ENCODE results near the gene KLHL18. TPM values are rescaled to one million over a fixed set of nuclear protein-coding genes. Genes with fewer than 3 reads are reported as not detected.
A peak's percentile ranks its signal among the peaks of the same experiment; 100 is the strongest.
"Not testable (repeated sequence)": the region's sequence is repeated elsewhere in the genome, so short reads cannot be mapped to it uniquely, and the experiment has no call there.

Gene KLHL18
- total and polyA plus RNA-seq, 2 experiments from 2014 or later, result 14.8 to 20.0 TPM

DNA sequence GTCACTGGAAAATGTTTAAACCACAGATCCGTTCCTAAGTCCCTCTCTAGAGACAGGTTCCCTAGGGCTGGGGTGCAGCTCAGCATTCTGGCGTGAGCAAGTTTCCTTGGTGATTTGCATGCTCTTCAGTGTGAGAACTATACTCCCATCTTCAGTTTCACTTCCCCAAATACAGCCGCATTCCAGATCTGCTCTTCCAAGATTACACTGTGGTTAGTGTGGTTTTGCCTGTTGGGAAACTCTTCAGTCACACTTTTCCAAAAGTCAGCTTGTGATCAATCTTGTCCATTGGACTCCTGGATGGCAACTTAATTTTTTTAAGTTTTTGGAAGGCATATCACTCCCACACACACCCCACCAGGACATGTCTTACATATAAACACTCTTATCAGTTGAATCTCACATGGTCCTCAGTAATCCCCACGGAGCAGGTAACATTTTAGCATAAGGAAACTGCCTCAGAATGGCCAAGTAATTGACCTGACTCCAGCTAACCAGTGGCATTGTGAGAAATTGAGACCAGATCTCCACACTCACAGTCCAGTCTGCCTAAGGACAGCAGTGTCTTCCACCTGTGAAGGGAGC lies 64.6 kb downstream of the KLHL18 start:
- no peaks in the 10 kb centered on the region for H3K27me3 ChIP-seq
- peak in 1 of 2 donors; percentile 82 for DNase-seq (ENCODE audit: low read depth in 1 of 2, low spot score in 1 of 2)
- H3K9me3 ChIP-seq (ENCODE audit: low read depth), result no peaks in the 10 kb centered on the region
- TF ChIP-seq, protein P1, sequence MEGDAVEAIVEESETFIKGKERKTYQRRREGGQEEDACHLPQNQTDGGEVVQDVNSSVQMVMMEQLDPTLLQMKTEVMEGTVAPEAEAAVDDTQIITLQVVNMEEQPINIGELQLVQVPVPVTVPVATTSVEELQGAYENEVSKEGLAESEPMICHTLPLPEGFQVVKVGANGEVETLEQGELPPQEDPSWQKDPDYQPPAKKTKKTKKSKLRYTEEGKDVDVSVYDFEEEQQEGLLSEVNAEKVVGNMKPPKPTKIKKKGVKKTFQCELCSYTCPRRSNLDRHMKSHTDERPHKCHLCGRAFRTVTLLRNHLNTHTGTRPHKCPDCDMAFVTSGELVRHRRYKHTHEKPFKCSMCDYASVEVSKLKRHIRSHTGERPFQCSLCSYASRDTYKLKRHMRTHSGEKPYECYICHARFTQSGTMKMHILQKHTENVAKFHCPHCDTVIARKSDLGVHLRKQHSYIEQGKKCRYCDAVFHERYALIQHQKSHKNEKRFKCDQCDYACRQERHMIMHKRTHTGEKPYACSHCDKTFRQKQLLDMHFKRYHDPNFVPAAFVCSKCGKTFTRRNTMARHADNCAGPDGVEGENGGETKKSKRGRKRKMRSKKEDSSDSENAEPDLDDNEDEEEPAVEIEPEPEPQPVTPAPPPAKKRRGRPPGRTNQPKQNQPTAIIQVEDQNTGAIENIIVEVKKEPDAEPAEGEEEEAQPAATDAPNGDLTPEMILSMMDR (IDR thresholded peaks at IDR 0.05; ENCODE audit: low read depth, low read length), result no peak
- H3K4me1 ChIP-seq (ENCODE audit: low read depth), result no peaks in the 10 kb centered on the region
- H3K4me3 ChIP-seq, result no peak overlapping the region
- no peak overlapping the region for H3K27ac ChIP-seq
- H3K36me3 ChIP-seq, result no peaks in the 10 kb centered on the region

- no peak for DNase-seq (ENCODE audit: low read depth in 1 of 2, low spot score in 1 of 2)
- TF ChIP-seq, protein P1 (IDR thresholded peaks at IDR 0.05; ENCODE audit: low read depth, low read length), result no peak
- H3K4me1 ChIP-seq (ENCODE audit: low read depth), result no peaks in the 10 kb centered on the region
- no peak overlapping the region for H3K27ac ChIP-seq
- no peaks in the 10 kb centered on the region for H3K9me3 ChIP-seq (ENCODE audit: low read depth)
- no peaks in the 10 kb centered on the region for H3K27me3 ChIP-seq
- H3K36me3 ChIP-seq, result no peaks in the 10 kb centered on the region
- no peak overlapping the region for H3K4me3 ChIP-seq
These were observed 65.8 kb downstream of the KLHL18 start for GRCh38 chr3:47348411-47349154.

DNA sequence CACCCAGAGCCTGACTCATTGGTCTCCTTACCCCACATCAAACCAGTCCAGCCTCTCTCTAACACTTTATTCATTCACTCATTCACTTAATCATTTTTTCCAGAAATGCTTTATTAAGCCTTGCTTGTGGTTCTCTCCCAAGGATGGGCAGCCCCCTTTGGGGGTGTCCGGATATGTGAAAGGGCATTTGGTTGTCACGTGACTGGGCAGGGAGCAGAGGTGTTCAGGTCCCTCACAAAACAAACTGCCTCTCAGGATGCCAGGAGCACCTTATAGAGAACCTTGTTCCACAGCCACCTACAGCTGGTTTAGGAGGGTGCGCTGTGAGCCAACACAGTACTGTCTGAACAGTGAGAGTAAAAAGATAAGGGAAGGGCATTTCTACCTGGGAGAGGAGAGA lies 72.3 kb downstream of the KLHL18 start:
- DNase-seq (ENCODE audit: low read depth in 1 of 2, low spot score in 1 of 2), result no peak
- H3K36me3 ChIP-seq, result no peaks in the 10 kb centered on the region
- no peak overlapping the region for H3K27ac ChIP-seq
- H3K4me1 ChIP-seq (ENCODE audit: low read depth), result no peaks in the 10 kb centered on the region
- H3K9me3 ChIP-seq (ENCODE audit: low read depth), result no peaks in the 10 kb centered on the region
- TF ChIP-seq, protein P1 (IDR thresholded peaks at IDR 0.05; ENCODE audit: low read depth, low read length), result no peak
- H3K27me3 ChIP-seq, result no peaks in the 10 kb centered on the region
- H3K4me3 ChIP-seq, result no peak overlapping the region

- Histone ChIP-seq H3K27ac (no peak overlapping the region), H3K9me3 (ENCODE audit: low read depth) (no peaks in the 10 kb centered on the region), H3K27me3 (no peaks in the 10 kb centered on the region), H3K4me3 (no peak overlapping the region), H3K36me3 (no peaks in the 10 kb centered on the region), H3K4me1 (ENCODE audit: low read depth) (no peaks in the 10 kb centered on the region)
- TF ChIP-seq, protein P1 (IDR thresholded peaks at IDR 0.05; ENCODE audit: low read depth, low read length), result no peak
- no peak for DNase-seq (ENCODE audit: low read depth in 1 of 2, low spot score in 1 of 2)
These were observed 73.5 kb downstream of the KLHL18 start for GRCh38 chr3:47356201-47356600.

DNA sequence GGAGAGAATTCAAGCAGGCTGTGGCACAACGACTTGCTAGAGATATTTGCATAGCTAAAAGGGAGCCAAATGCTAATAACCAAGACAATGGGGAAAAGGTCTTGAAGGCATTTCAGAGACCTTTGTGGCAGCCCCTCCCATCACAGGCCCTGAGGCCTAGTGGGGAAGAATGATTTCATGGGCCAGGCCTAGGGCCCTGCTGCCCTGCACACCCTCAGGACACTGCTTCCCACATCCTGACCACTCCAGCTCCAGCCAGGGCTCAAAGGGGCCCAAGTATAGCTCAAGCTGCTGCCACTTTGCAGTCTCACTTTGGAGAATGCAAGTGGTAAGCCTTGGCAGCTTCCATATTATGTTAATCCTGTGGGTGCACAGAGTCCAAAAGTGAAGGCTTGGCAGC lies 76.6 kb downstream of the KLHL18 start:
- no peak overlapping the region for H3K4me3 ChIP-seq
- no peak overlapping the region for H3K27ac ChIP-seq
- no peaks in the 10 kb centered on the region for H3K27me3 ChIP-seq
- no peaks in the 10 kb centered on the region for H3K9me3 ChIP-seq (ENCODE audit: low read depth)
- no peak for DNase-seq (ENCODE audit: low read depth in 1 of 2, low spot score in 1 of 2)
- TF ChIP-seq, protein P1 (IDR thresholded peaks at IDR 0.05; ENCODE audit: low read depth, low read length), result no peak
- H3K36me3 ChIP-seq, result no peaks in the 10 kb centered on the region
- H3K4me1 ChIP-seq (ENCODE audit: low read depth), result no peaks in the 10 kb centered on the region

- H3K36me3 ChIP-seq, H3K27ac ChIP-seq: not testable (repeated sequence)
These were observed 77.4 kb downstream of the KLHL18 start for GRCh38 chr3:47360110-47360517.

More at GRCh38 chr3:47360110-47360517, 77.4 kb downstream of the KLHL18 start:
- not testable (repeated sequence) for H3K9me3 ChIP-seq (ENCODE audit: low read depth); DNase-seq (ENCODE audit: low read depth in 1 of 2, low spot score in 1 of 2); H3K27me3 ChIP-seq; H3K4me1 ChIP-seq (ENCODE audit: low read depth); H3K4me3 ChIP-seq

Measured in cardiac muscle cell (in vitro differentiated cells and primary cell).